ENCODE measurements around the gene ZNF692. TPM values are rescaled to one million over a fixed set of nuclear protein-coding genes. Genes with fewer than 3 reads are reported as not detected.

Gene ZNF692
- total and polyA plus RNA-seq, 3 experiments from 2014 or later, result 9.6 to 58.7 (median 56.0) TPM

Other genes with a start within 250 kb of the ZNF692 start
- gene OR2T11, start 224.0 kb downstream of the ZNF692 start, total RNA-seq, result not detected
- not detected for gene OR2T11, start 224.0 kb downstream of the ZNF692 start, polyA plus RNA-seq
- gene OR2T35, start 213.8 kb downstream of the ZNF692 start, total RNA-seq, result not detected
- gene OR2T35, start 213.8 kb downstream of the ZNF692 start, polyA plus RNA-seq, result not detected
- gene OR2T27, start 203.6 kb downstream of the ZNF692 start, total RNA-seq, result not detected
- gene OR2T27, start 203.6 kb downstream of the ZNF692 start, polyA plus RNA-seq, result not detected
- not detected for gene OR14I1, start 156.3 kb downstream of the ZNF692 start, total RNA-seq
- gene OR14I1, start 156.3 kb downstream of the ZNF692 start, polyA plus RNA-seq, result not detected
- not detected for gene LYPD8, start 103.3 kb downstream of the ZNF692 start, total RNA-seq
- gene LYPD8, start 103.3 kb downstream of the ZNF692 start, polyA plus RNA-seq, result not detected
- 10 to 100 TPM; 20.1 to 21.8 TPM for gene SH3BP5L, start 33.2 kb downstream of the ZNF692 start, total RNA-seq
- 3.8 TPM for gene SH3BP5L, start 33.2 kb downstream of the ZNF692 start, polyA plus RNA-seq
- gene ZNF672, start 20.9 kb downstream of the ZNF692 start, total RNA-seq, result 10 to 100 TPM; 52.1 to 55.2 TPM
- gene ZNF672, start 20.9 kb downstream of the ZNF692 start, polyA plus RNA-seq, result 29.6 TPM
- 1 to 10 TPM; 7.0 to 8.1 TPM for gene PGBD2, start 47.1 kb upstream of the ZNF692 start, total RNA-seq
- gene PGBD2, start 47.1 kb upstream of the ZNF692 start, polyA plus RNA-seq, result 13.7 TPM